B cell (primary cell): ENCODE measurements around the gene CRYBA2. TPM values are rescaled to one million over a fixed set of nuclear protein-coding genes. Genes with fewer than 3 reads are reported as not detected.

Experiments used
- ATAC-seq: fragments of 200-7000 bp; cut with Tn5 transposase; one replicate; pipeline ENCODE4 v1.10.0; 2021; ENCODE audit warnings: low read depth, mild to moderate bottlenecking, moderate number of reproducible peaks, moderate library complexity
- CTCF ChIA-PET: fragments of 350-600 bp; sonication (Branson Sonifier 250); formaldehyde crosslinking; loops from one replicate; lab custom pipeline; 2021; ENCODE audit warnings: antibody characterized with exemption, inconsistent platforms; lab: Charles Lee
- POLR2A ChIA-PET: fragments of 350-600 bp; sonication (Branson Sonifier 250); formaldehyde crosslinking; loops from one replicate; lab custom pipeline; 2021; ENCODE audit warnings: antibody characterized with exemption; lab: Charles Lee
- DNase-seq: peaks from one replicate; pipeline ENCODE4 v3.0.0; 2013
- H2AFZ ChIP-seq: 2 replicates; pipeline ENCODE4 v1.6.1; 2012; ENCODE audit warnings: mild to moderate bottlenecking, low read depth, low read length; ENCODE audit not compliant: insufficient read depth, poor library complexity, severe bottlenecking
- H3K27ac ChIP-seq, 2 donors: 1 replicate in 1 of 2; 2 replicates in 1 of 2; pipeline ENCODE4 v1.5.1; 2012 to 2013; ENCODE audit warnings: low read length in 2 of 2, mild to moderate bottlenecking in 2 of 2, moderate library complexity in 1 of 2
- H3K27me3 ChIP-seq, 4 experiments: fragments of 200-600 bp in 1 of 4; sonication (generic) in 1 of 4; replicated peaks in 1 of 4; 1 replicate in 2 of 4; 2 replicates in 2 of 4; pipeline versions ENCODE4 v1.6.1 to v1.7.0; 2013 to 2016; ENCODE audit warnings: low read length in 3 of 4, mild to moderate bottlenecking in 2 of 4, mixed read lengths in 1 of 4, moderate library complexity in 1 of 4; ENCODE audit not compliant: insufficient read depth in 4 of 4, control insufficient read depth in 3 of 4; ENCODE audit errors: control extremely low read depth in 1 of 4
- H3K36me3 ChIP-seq, 2 experiments: replicated peaks in 1 of 2; 1 replicate in 1 of 2; 2 replicates in 1 of 2; pipeline versions ENCODE4 v1.6.1 to v1.7.1; 2013; ENCODE audit warnings: low read length in 1 of 2; ENCODE audit not compliant: insufficient read depth in 2 of 2, control insufficient read depth in 1 of 2; ENCODE audit errors: control extremely low read depth in 1 of 2, extremely low read depth in 1 of 2
- H3K4me1 ChIP-seq, 2 donors: fragments of 200-600 bp in 1 of 2; sonication (generic) in 1 of 2; 1 replicate in 1 of 2; 2 replicates in 1 of 2; pipeline versions ENCODE4 v1.5.1 to v1.6.1; 2013 to 2017; ENCODE audit warnings: low read length in 2 of 2; ENCODE audit not compliant: control insufficient read depth in 2 of 2, insufficient read depth in 2 of 2
- H3K4me2 ChIP-seq: replicated peaks from 2 replicates; pipeline ENCODE3; 2012; ENCODE audit warnings: mild to moderate bottlenecking, low read depth, low read length; ENCODE audit not compliant: poor library complexity, severe bottlenecking
- H3K4me3 ChIP-seq, 5 experiments: fragments of 200-600 bp in 1 of 5; sonication (generic) in 1 of 5; 1 replicate in 3 of 5; 2 replicates in 2 of 5; pipeline versions ENCODE4 v1.5.1 to v1.7.0; 2011 to 2016; ENCODE audit warnings: low read length in 4 of 5, mild to moderate bottlenecking in 4 of 5, low read depth in 2 of 5, control low read depth in 1 of 5, moderate library complexity in 1 of 5; ENCODE audit not compliant: insufficient read depth in 1 of 5; ENCODE audit errors: control extremely low read depth in 1 of 5, extremely low read depth in 1 of 5
- H3K79me2 ChIP-seq: fragments of 200-600 bp; sonication (generic); one replicate; pipeline ENCODE4 v1.6.0; 2016; ENCODE audit warnings: low read length; ENCODE audit not compliant: control insufficient read depth, insufficient read depth
- H3K9ac ChIP-seq: fragments of 200-600 bp; sonication (generic); 2 replicates; pipeline ENCODE4 v1.6.1; 2017; ENCODE audit warnings: mild to moderate bottlenecking, low read length, moderate library complexity
- H3K9me3 ChIP-seq, 3 donors: one replicate each; pipeline versions ENCODE4 v1.6.1 to v1.7.1; 2013; ENCODE audit warnings: low read length in 2 of 3; ENCODE audit not compliant: control insufficient read depth in 2 of 3, insufficient read depth in 1 of 3; ENCODE audit errors: control extremely low read depth in 1 of 3
- H4K20me1 ChIP-seq: 2 replicates; pipeline ENCODE4 v1.6.0; 2012; ENCODE audit warnings: mild to moderate bottlenecking, low read length; ENCODE audit not compliant: insufficient read depth, control insufficient read depth, poor library complexity, severe bottlenecking
- H3K27ac Mint-ChIP-seq: one replicate; pipeline ENCODE4 v1.8.0; 2021; ENCODE audit warnings: mixed read lengths
- H3K27me3 Mint-ChIP-seq: one replicate; pipeline ENCODE4 v1.8.0; 2021; ENCODE audit warnings: mixed read lengths
- H3K4me1 Mint-ChIP-seq: one replicate; pipeline ENCODE4 v1.8.0; 2021; ENCODE audit warnings: mixed read lengths
- H3K4me3 Mint-ChIP-seq: one replicate; pipeline ENCODE4 v1.8.0; 2021; ENCODE audit warnings: mixed read lengths
- H3K9me3 Mint-ChIP-seq: one replicate; pipeline ENCODE4 v1.8.0; 2022; ENCODE audit warnings: mixed read lengths; ENCODE audit not compliant: insufficient read depth
- CTCF ChIP-seq: fragments of 200-600 bp; IDR thresholded peaks from one replicate; pipeline ENCODE4 v1.8.0; 2022; ENCODE audit warnings: antibody characterized with exemption, mild to moderate bottlenecking
- EZH2 ChIP-seq: IDR thresholded peaks from 2 replicates; pipeline ENCODE4 v1.6.1; 2012; ENCODE audit warnings: borderline replicate concordance, low read depth, mild to moderate bottlenecking, moderate library complexity, low read length; ENCODE audit not compliant: insufficient read depth, poor library complexity, severe bottlenecking
- WGBS: methylation state at CpG from one replicate; pipeline ENCODE4 v1.1.5; 2013; ENCODE audit warnings: missing lambda C conversion rate; ENCODE audit not compliant: insufficient coverage; 5-methylcytosine and 5-hydroxymethylcytosine counted together
- intact Hi-C: fragments of 100-400 bp; cut with micrococcal nuclease; formaldehyde crosslinking; loops from one replicate; pipeline ENCODE4 v1.10.0; 2022
- polyA plus RNA-seq: library from polyadenylated mRNA; depleted of rRNA; stranded (reverse); fragments of >200 nt; gene quantifications from 2 replicates; pipeline ENCODE4 v1.2.3, GENCODE V29; 2012
- total RNA-seq, 2 donors: library from RNA; stranded (reverse); fragments of 120-200 nt in 1 of 2; gene quantifications; 1 replicate in 1 of 2; 2 replicates in 1 of 2; pipeline versions ENCODE4 v1.2.3 to v1.2.4, GENCODE V29; 2013 to 2022

Gene CRYBA2
- total and polyA plus RNA-seq, 2 donors (not counting 1 experiment from before 2014, with no cell fraction given): not detected

- ChIA-PET CTCF (no interaction called here), POLR2A (no interaction called here)
- Mint-ChIP-seq H3K9me3 (no peaks in the 10 kb centered on the region), H3K4me3 (no peak overlapping the region), H3K4me1 (no peaks in the 10 kb centered on the region), H3K27me3 (peaks cover 63% of the 10 kb centered on the region), H3K27ac (no peak overlapping the region)
- WGBS: 80% methylated on average over 1 of the region's 6 CpGs
- Histone ChIP-seq H4K20me1 (no peaks in the 10 kb centered on the region), H3K9me3 (peaks cover 0 to 14% (median 0%) of the 10 kb centered on the region in 3 donors), H3K9ac (no peak overlapping the region), H3K36me3 (no peaks in the 10 kb centered on the region), H3K4me1 (no peaks in the 10 kb centered on the region), H3K27me3 (peaks cover 0 to 40% (median 11%) of the 10 kb centered on the region in 4 experiments), H3K4me2 (no peak overlapping the region), H3K4me3 (no peak overlapping the region), H2AFZ (no peak overlapping the region), H3K79me2 (no peaks in the 10 kb centered on the region), H3K27ac (no peak overlapping the region)
- ATAC-seq: no peak
- TF ChIP-seq CTCF (no peak), EZH2 (no peak)
- no peak for DNase-seq
- intact Hi-C loops: no loop called here
Observed at GRCh38 chr2:219034823-219035222, 41.6 kb upstream of the CRYBA2 start.

- Histone ChIP-seq H3K36me3 (no peaks in the 10 kb centered on the region), H4K20me1 (no peaks in the 10 kb centered on the region), H3K27ac (no peak overlapping the region), H3K9ac (no peak overlapping the region), H3K9me3 (peaks cover 0 to 6% (median 0%) of the 10 kb centered on the region in 3 donors), H3K27me3 (peaks cover 0 to 24% (median 3%) of the 10 kb centered on the region in 4 experiments), H3K4me2 (no peak overlapping the region), H3K79me2 (no peaks in the 10 kb centered on the region), H3K4me1 (no peaks in the 10 kb centered on the region), H3K4me3 (no peak overlapping the region), H2AFZ (no peak overlapping the region)
- H3K9me3 Mint-ChIP-seq: no peaks in the 10 kb centered on the region
- ATAC-seq (no peak), DNase-seq (no peak)
- peaks cover 54% of the 10 kb centered on the region for H3K27me3 Mint-ChIP-seq
- H3K4me1 Mint-ChIP-seq: no peaks in the 10 kb centered on the region
- CTCF ChIA-PET: interaction anchor here (0.7 to 1.9 kb wide), 6 partner anchors 10 to 540 kb away, joined by 3 to 6 read pairs (median 4); no protein-coding TSS in a partner anchor
- TF ChIP-seq CTCF (no peak), EZH2 (no peak)
- intact Hi-C loops: no loop called here
- POLR2A ChIA-PET: no interaction called here
- no peak overlapping the region for H3K27ac Mint-ChIP-seq
- H3K4me3 Mint-ChIP-seq: no peak overlapping the region
- 90% methylated on average over 19 of the region's 23 CpGs for WGBS
Observed at GRCh38 chr2:219032051-219032745, 39.0 kb upstream of the CRYBA2 start.
